ENCODE data around the gene NAV1. TPM values are rescaled to one million over a fixed set of nuclear protein-coding genes. Genes with fewer than 3 reads are reported as not detected.

Gene NAV1
- polyA plus RNA-seq, 2 of the 4 experiments (the other 2 are of a cell fraction) = 3.7 to 8.4 TPM

DNA sequence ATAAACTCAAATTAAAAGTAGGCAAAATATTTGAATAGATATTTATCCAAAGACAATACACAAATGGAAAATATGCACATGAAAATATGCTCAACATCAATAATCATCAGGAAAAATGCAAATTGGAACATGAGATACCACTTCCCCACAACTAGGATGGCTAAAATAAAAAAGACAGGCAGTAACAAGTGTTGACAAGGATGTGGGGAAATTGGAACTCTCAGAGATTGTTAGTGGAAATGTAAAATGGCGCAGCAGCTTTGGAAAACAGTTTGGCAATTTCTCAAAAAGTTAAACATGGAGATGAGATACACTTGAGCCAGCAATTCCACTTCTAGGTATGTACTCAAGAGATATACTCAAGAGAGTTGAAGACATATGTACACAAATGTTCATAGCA is 48.8 kb downstream of the NAV1 start:
- Histone ChIP-seq H3K27ac (no peak overlapping the region), H3K4me3 (no peak overlapping the region), H3K4me1 (peaks cover 39% of the 10 kb centered on the region), H3K4me2 (no peak overlapping the region), H3K9me3 (no peaks in the 10 kb centered on the region)
- 95% methylated on average over 1 of the region's 1 CpG for WGBS (ENCODE audit: missing lambda C conversion rate)
- DNase-seq (ENCODE audit: low read depth in 1 of 2, low spot score in 1 of 2) (no peak), FAIRE-seq (no peak), ATAC-seq (no peak)
- ChIA-PET CTCF (interaction anchor here (1.1 to 3.5 kb wide), 3 partner anchors 23 to 116 kb away, joined by 3 to 17 read pairs (median 7); no protein-coding TSS in a partner anchor), POLR2A (no interaction called here)
- TF ChIP-seq NPAS2 (CRISPR knock-in tag; IDR thresholded peaks at IDR 0.05; ENCODE audit: borderline replicate concordance) = no peak
- no peak for TF ChIP-seq KDM5A (IDR thresholded peaks at IDR 0.05)
- TF ChIP-seq EHF (CRISPR knock-in tag; IDR thresholded peaks at IDR 0.05) = no peak
- no peak for TF ChIP-seq CBX8 (IDR thresholded peaks at IDR 0.05)
- no peak for TF ChIP-seq ZNF302 (CRISPR knock-in tag; IDR thresholded peaks at IDR 0.05)
- TF ChIP-seq, protein P1, sequence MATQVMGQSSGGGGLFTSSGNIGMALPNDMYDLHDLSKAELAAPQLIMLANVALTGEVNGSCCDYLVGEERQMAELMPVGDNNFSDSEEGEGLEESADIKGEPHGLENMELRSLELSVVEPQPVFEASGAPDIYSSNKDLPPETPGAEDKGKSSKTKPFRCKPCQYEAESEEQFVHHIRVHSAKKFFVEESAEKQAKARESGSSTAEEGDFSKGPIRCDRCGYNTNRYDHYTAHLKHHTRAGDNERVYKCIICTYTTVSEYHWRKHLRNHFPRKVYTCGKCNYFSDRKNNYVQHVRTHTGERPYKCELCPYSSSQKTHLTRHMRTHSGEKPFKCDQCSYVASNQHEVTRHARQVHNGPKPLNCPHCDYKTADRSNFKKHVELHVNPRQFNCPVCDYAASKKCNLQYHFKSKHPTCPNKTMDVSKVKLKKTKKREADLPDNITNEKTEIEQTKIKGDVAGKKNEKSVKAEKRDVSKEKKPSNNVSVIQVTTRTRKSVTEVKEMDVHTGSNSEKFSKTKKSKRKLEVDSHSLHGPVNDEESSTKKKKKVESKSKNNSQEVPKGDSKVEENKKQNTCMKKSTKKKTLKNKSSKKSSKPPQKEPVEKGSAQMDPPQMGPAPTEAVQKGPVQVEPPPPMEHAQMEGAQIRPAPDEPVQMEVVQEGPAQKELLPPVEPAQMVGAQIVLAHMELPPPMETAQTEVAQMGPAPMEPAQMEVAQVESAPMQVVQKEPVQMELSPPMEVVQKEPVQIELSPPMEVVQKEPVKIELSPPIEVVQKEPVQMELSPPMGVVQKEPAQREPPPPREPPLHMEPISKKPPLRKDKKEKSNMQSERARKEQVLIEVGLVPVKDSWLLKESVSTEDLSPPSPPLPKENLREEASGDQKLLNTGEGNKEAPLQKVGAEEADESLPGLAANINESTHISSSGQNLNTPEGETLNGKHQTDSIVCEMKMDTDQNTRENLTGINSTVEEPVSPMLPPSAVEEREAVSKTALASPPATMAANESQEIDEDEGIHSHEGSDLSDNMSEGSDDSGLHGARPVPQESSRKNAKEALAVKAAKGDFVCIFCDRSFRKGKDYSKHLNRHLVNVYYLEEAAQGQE (IDR thresholded peaks at IDR 0.05) = no peak
- no peak for TF ChIP-seq HOXB13 (CRISPR knock-in tag; IDR thresholded peaks at IDR 0.05; ENCODE audit: low read depth)
- no peak for TF ChIP-seq HOXB5 (CRISPR knock-in tag; IDR thresholded peaks at IDR 0.05)

Other genes starting within 250 kb of the NAV1 start
- not detected in 2 replicates for gene TNNT2, start 161.4 kb upstream of the NAV1 start, polyA plus RNA-seq (2011; rRNA removed)
- 0.09 to 0.10 TPM (median 0.09 TPM) in 3 replicates for gene TNNT2, start 161.4 kb upstream of the NAV1 start, polyA plus RNA-seq (2017; fragmentation: RNase III; extraction: RNeasy Plus Mini Kit Qiagen cat#74134 plus additional on column Dnase treatment)
- 0.19 and 0.26 TPM in 2 replicates for gene LAD1, start 139.8 kb upstream of the NAV1 start, polyA plus RNA-seq (2011; rRNA removed)
- gene LAD1, start 139.8 kb upstream of the NAV1 start, polyA plus RNA-seq (2017; fragmentation: RNase III; extraction: RNeasy Plus Mini Kit Qiagen cat#74134 plus additional on column Dnase treatment) = 0.67 to 1.1 TPM (median 0.87 TPM) in 3 replicates
- gene TNNI1, start 117.4 kb upstream of the NAV1 start, polyA plus RNA-seq (2011; rRNA removed) = not detected in 2 replicates
- not detected in 3 replicates for gene TNNI1, start 117.4 kb upstream of the NAV1 start, polyA plus RNA-seq (2017; fragmentation: RNase III; extraction: RNeasy Plus Mini Kit Qiagen cat#74134 plus additional on column Dnase treatment)
- gene PHLDA3, start 69.9 kb upstream of the NAV1 start, polyA plus RNA-seq (2011; rRNA removed) = 34.3 and 40.5 TPM in 2 replicates
- gene PHLDA3, start 69.9 kb upstream of the NAV1 start, polyA plus RNA-seq (2017; fragmentation: RNase III; extraction: RNeasy Plus Mini Kit Qiagen cat#74134 plus additional on column Dnase treatment) = 83.1 to 91.1 TPM (median 83.5 TPM) in 3 replicates
- 256 and 277 TPM in 2 replicates for gene CSRP1, start 32.0 kb upstream of the NAV1 start, polyA plus RNA-seq (2011; rRNA removed)
- gene CSRP1, start 32.0 kb upstream of the NAV1 start, polyA plus RNA-seq (2017; fragmentation: RNase III; extraction: RNeasy Plus Mini Kit Qiagen cat#74134 plus additional on column Dnase treatment) = 655 to 819 TPM (median 717 TPM) in 3 replicates